Measurements from ENCODE around the gene STUM. TPM values are rescaled to one million over a fixed set of nuclear protein-coding genes. Genes with fewer than 3 reads are reported as not detected.

STUM gene
- polyA plus RNA-seq, 2 of the 4 experiments (the other 2 are of a cell fraction), result not detected

- 74% methylated on average over 29 of the region's 29 CpGs for WGBS (ENCODE audit: missing lambda C conversion rate)
- TF ChIP-seq, protein P1, sequence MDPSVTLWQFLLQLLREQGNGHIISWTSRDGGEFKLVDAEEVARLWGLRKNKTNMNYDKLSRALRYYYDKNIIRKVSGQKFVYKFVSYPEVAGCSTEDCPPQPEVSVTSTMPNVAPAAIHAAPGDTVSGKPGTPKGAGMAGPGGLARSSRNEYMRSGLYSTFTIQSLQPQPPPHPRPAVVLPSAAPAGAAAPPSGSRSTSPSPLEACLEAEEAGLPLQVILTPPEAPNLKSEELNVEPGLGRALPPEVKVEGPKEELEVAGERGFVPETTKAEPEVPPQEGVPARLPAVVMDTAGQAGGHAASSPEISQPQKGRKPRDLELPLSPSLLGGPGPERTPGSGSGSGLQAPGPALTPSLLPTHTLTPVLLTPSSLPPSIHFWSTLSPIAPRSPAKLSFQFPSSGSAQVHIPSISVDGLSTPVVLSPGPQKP (IDR thresholded peaks at IDR 0.05; ENCODE audit: low read depth, low read length), result no peak
- TF ChIP-seq MAFK (IDR thresholded peaks at IDR 0.05; ENCODE audit: partially characterized antibody) (no peak), KDM1A (IDR thresholded peaks at IDR 0.05; ENCODE audit: low read depth) (no peak), NFE2L2 (conservative IDR thresholded peaks at IDR 0.05; ENCODE audit: low read length) (no peak), CEBPB (IDR thresholded peaks at IDR 0.05) (no peak), TP53 (CRISPR knock-in tag; IDR thresholded peaks at IDR 0.05) (no peak), HDAC2 (IDR thresholded peaks at IDR 0.05) (no peak), FOSB (CRISPR knock-in tag; IDR thresholded peaks at IDR 0.05) (no peak), ESRRA (IDR thresholded peaks at IDR 0.05; ENCODE audit: borderline replicate concordance, low read length) (no peak), ZFP36 (IDR thresholded peaks at IDR 0.05; ENCODE audit: borderline replicate concordance, partially characterized antibody) (no peak), BCL3 (IDR thresholded peaks at IDR 0.05) (no peak)
- TF ChIP-seq, protein P2, sequence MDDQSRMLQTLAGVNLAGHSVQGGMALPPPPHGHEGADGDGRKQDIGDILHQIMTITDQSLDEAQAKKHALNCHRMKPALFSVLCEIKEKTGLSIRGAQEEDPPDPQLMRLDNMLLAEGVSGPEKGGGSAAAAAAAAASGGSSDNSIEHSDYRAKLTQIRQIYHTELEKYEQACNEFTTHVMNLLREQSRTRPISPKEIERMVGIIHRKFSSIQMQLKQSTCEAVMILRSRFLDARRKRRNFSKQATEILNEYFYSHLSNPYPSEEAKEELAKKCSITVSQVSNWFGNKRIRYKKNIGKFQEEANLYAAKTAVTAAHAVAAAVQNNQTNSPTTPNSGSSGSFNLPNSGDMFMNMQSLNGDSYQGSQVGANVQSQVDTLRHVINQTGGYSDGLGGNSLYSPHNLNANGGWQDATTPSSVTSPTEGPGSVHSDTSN (IDR thresholded peaks at IDR 0.05), result no peak
- TF ChIP-seq, protein P3, sequence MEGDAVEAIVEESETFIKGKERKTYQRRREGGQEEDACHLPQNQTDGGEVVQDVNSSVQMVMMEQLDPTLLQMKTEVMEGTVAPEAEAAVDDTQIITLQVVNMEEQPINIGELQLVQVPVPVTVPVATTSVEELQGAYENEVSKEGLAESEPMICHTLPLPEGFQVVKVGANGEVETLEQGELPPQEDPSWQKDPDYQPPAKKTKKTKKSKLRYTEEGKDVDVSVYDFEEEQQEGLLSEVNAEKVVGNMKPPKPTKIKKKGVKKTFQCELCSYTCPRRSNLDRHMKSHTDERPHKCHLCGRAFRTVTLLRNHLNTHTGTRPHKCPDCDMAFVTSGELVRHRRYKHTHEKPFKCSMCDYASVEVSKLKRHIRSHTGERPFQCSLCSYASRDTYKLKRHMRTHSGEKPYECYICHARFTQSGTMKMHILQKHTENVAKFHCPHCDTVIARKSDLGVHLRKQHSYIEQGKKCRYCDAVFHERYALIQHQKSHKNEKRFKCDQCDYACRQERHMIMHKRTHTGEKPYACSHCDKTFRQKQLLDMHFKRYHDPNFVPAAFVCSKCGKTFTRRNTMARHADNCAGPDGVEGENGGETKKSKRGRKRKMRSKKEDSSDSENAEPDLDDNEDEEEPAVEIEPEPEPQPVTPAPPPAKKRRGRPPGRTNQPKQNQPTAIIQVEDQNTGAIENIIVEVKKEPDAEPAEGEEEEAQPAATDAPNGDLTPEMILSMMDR (IDR thresholded peaks at IDR 0.05), result no peak
- H3K4me2 ChIP-seq, result no peak overlapping the region
- FAIRE-seq (no peak), ATAC-seq (0 out of 6 replicates have a peak, but pooled peaks of 1 of the 2 experiments have one; percentile 17), DNase-seq (ENCODE audit: low read depth in 1 of 2, low spot score in 1 of 2) (no peak)
- CTCF ChIA-PET, result interaction anchor here (1.1 to 7.2 kb wide), 5 partner anchors 11 to 187 kb away, joined by 3 to 127 read pairs (median 3); no protein-coding TSS in a partner anchor
- no peaks in the 10 kb centered on the region for H3K4me1 ChIP-seq
- POLR2A ChIA-PET, result no interaction called here
- H3K9me3 ChIP-seq, result no peaks in the 10 kb centered on the region
- H3K4me3 ChIP-seq, result no peak overlapping the region
- H3K27ac ChIP-seq, result no peak overlapping the region
Measured at GRCh38 chr1:226637147-226637935, 88.8 kb downstream of the STUM start.

DNA sequence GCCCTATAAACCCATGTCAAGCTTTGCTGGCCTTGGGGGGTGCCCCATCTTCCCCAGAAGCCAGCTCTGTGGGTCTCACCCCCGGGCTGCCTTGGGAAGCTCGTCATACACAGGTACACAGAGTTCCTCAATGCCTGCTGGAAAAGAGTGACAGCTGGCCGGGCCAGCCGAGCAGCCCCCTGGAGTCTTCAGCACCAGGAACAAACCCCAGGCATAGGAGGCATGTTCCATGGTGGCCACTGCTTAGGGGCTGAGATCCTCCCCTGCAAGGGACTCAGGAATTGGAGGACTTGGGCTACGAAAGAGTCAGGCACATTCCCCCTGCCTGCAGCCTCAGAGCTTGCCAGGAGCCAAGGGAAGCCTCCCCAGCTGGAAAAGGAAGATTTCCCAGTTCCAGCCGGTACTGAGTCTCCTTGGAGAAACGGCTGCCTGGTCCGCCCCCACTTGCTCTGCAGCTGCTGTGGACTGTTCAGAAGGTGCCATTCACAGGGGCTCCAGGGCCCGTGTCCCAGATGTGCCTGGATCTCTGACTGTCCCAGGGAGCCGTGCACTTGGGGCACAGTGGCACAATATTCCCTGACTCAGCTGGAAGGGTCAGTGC lies 89.5 kb downstream of the STUM start:
- WGBS (ENCODE audit: missing lambda C conversion rate), result 66% methylated on average over 6 of the region's 10 CpGs

DNA sequence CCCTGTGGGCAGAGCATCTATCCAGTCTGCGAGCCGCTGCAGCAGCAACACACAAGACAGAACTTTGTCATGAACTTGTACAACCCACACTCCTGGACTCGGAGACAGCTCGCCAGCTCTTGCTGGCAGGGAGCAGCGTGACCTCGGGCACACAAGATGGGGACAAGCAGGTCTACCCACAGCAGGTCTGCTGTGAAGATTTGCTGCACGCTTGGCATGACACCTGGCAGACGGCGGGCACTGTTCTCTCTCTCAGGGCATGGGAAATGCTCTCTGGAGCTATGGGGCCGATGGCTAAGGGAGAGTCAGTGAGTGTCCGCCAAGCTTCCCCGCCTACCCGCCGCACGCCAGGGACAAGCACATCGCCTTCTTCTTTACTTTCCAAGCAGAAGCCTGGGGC lies 90.0 kb downstream of the STUM start:
- H3K4me2 ChIP-seq, result no peak overlapping the region
- WGBS (ENCODE audit: missing lambda C conversion rate), result 92% methylated on average over 13 of the region's 16 CpGs
- FAIRE-seq (no peak), DNase-seq (ENCODE audit: low read depth in 1 of 2, low spot score in 1 of 2) (no peak), ATAC-seq (no peak)
- ChIA-PET CTCF (interaction anchor here (1.1 to 7.2 kb wide), 5 partner anchors 12 to 186 kb away, joined by 3 to 127 read pairs (median 3); no protein-coding TSS in a partner anchor), POLR2A (no interaction called here)
- no peaks in the 10 kb centered on the region for H3K9me3 ChIP-seq
- TF ChIP-seq EHMT2 (IDR thresholded peaks at IDR 0.05; ENCODE audit: low read depth), result no peak
- TF ChIP-seq JUNB (IDR thresholded peaks at IDR 0.05), result no peak
- no peak for TF ChIP-seq HOXA7 (CRISPR knock-in tag; IDR thresholded peaks at IDR 0.05)
- no peak for TF ChIP-seq E2F6 (IDR thresholded peaks at IDR 0.05; ENCODE audit: borderline replicate concordance, low read depth)
- TF ChIP-seq CBX2 (IDR thresholded peaks at IDR 0.05; ENCODE audit: borderline replicate concordance, low read depth), result no peak
- TF ChIP-seq HMGXB4 (CRISPR knock-in tag; IDR thresholded peaks at IDR 0.05; ENCODE audit: borderline replicate concordance), result no peak
- TF ChIP-seq SREBF2 (IDR thresholded peaks at IDR 0.05), result no peak
- no peak for TF ChIP-seq RAD21 (conservative IDR thresholded peaks at IDR 0.05 in 1 of 2, IDR thresholded peaks at IDR 0.05 in 1 of 2)
- H3K27ac ChIP-seq, result no peak overlapping the region
- H3K4me3 ChIP-seq, result no peak overlapping the region
- no peaks in the 10 kb centered on the region for H3K4me1 ChIP-seq

More for the DNA sequence above, 89.5 kb downstream of the STUM start:
- Histone ChIP-seq H3K9me3 (no peaks in the 10 kb centered on the region), H3K4me1 (no peaks in the 10 kb centered on the region), H3K4me3 (no peak overlapping the region), H3K4me2 (no peak overlapping the region), H3K27ac (no peak overlapping the region)
- POLR2A ChIA-PET, result no interaction called here
- DNase-seq (ENCODE audit: low read depth in 1 of 2, low spot score in 1 of 2), result no peak
- TF ChIP-seq CBX8 (IDR thresholded peaks at IDR 0.05) (no peak), MAFK (IDR thresholded peaks at IDR 0.05; ENCODE audit: partially characterized antibody) (peak; percentile 21)
- FAIRE-seq, result no peak
- no peak for ATAC-seq
- CTCF ChIA-PET, result interaction anchor here (1.1 to 7.2 kb wide), 5 partner anchors 12 to 186 kb away, joined by 3 to 127 read pairs (median 3); no protein-coding TSS in a partner anchor

Measured in A549 (cell line).